Mucosa of descending colon (tissue), 3 donors: ENCODE results near the gene THEM5. TPM values are rescaled to one million over a fixed set of nuclear protein-coding genes. Genes with fewer than 3 reads are reported as not detected.

ENCODE experiments used
- ATAC-seq: fragments of 200-7000 bp; cut with Tn5 transposase; one replicate; pipeline ENCODE4 v1.9.1; 2020; ENCODE audit warnings: mild to moderate bottlenecking, moderate library complexity
- DNase-seq, 3 donors: peaks; one replicate each; pipeline ENCODE4 v3.0.0-alpha.2; 2020
- H3K36me3 ChIP-seq: fragments of 200-600 bp; one replicate; pipeline ENCODE4 v1.8.0; 2021; ENCODE audit warnings: low read depth, mild to moderate bottlenecking
- H3K4me1 ChIP-seq: fragments of 200-600 bp; one replicate; pipeline ENCODE4 v1.8.0; 2021; ENCODE audit warnings: low read depth, mild to moderate bottlenecking
- H3K4me3 ChIP-seq: fragments of 200-600 bp; one replicate; pipeline ENCODE4 v1.8.0; 2021; ENCODE audit warnings: mild to moderate bottlenecking
- H3K9me3 ChIP-seq: fragments of 200-600 bp; one replicate; pipeline ENCODE4 v1.8.0; 2021; ENCODE audit warnings: mild to moderate bottlenecking
- intact Hi-C, 2 donors: fragments of 100-400 bp; cut with DNase I in 1 of 2; cut with micrococcal nuclease in 1 of 2; formaldehyde crosslinking; loops; one replicate each; pipeline versions ENCODE4 v1.11.0 to v1.11.1; 2022; cut with DNase I, micrococcal nuclease
- total RNA-seq, 3 donors: library from RNA; stranded (reverse); fragmentation: NEBNext Ultra II Directional in 2 of 3; extraction: Animal tissue kit (Norgen Biotek cat#: 25700) in 2 of 3; gene quantifications; one replicate each; pipeline versions ENCODE4 v1.2.1 to v1.2.4, GENCODE V29; 2021 to 2023
- TF ChIP-seq, protein P1 (sequence below): fragments of 200-600 bp; IDR thresholded peaks from one replicate; pipeline ENCODE4 v1.8.0; 2022; ENCODE audit warnings: antibody characterized with exemption, mild to moderate bottlenecking
- donor health status: DM: no; HTN: no; CAD: no; lungs with moderate emphysema.
- donor health status: DM: no; HTN: no; CAD: no.
- donor health status: DM: no; HTN: yes; CAD: no.

Gene THEM5
- total RNA-seq, 3 donors from 2014 or later, result not detected

GRCh38 chr1:151846686-151847237 is 6.8 kb downstream of the THEM5 start:
- H3K9me3 ChIP-seq, result no peaks in the 10 kb centered on the region
- no peak overlapping the region for H3K4me3 ChIP-seq
- TF ChIP-seq, protein P1, sequence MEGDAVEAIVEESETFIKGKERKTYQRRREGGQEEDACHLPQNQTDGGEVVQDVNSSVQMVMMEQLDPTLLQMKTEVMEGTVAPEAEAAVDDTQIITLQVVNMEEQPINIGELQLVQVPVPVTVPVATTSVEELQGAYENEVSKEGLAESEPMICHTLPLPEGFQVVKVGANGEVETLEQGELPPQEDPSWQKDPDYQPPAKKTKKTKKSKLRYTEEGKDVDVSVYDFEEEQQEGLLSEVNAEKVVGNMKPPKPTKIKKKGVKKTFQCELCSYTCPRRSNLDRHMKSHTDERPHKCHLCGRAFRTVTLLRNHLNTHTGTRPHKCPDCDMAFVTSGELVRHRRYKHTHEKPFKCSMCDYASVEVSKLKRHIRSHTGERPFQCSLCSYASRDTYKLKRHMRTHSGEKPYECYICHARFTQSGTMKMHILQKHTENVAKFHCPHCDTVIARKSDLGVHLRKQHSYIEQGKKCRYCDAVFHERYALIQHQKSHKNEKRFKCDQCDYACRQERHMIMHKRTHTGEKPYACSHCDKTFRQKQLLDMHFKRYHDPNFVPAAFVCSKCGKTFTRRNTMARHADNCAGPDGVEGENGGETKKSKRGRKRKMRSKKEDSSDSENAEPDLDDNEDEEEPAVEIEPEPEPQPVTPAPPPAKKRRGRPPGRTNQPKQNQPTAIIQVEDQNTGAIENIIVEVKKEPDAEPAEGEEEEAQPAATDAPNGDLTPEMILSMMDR, result no peak
- no peaks in the 10 kb centered on the region for H3K36me3 ChIP-seq
- no peak for DNase-seq
- H3K4me1 ChIP-seq, result no peaks in the 10 kb centered on the region
- intact Hi-C loops, result no loop called here
- ATAC-seq, result no peak

DNA sequence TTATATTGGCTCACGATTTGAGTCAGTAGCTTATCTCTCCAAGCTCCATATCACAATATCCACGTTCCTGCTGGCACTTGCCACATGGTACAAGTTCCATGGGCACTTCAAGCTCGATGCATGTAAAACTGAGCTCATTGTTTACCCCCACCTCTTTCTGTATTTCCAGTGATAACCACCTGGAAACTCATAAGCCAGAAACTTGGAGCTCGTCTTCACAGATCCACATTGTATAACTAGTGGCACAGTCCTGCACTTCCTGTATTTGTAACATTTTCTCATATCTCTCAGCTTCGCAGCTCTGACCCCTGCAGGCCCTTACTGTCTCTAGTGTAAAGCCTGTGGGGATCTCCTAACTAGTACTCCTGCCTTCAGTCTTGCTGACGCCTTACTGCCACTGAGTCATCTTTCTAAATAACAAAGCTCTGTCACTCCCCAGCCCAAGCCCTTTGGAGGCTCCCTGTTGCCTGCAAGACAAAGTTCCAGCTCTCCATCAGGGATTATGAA is 7.4 kb downstream of the THEM5 start:
- intact Hi-C loops, result no loop called here
- DNase-seq, result no peak
- peak; percentile 29 for ATAC-seq
- Histone ChIP-seq H3K4me1 (no peaks in the 10 kb centered on the region), H3K4me3 (no peak overlapping the region), H3K36me3 (no peaks in the 10 kb centered on the region), H3K9me3 (no peaks in the 10 kb centered on the region)
- TF ChIP-seq, protein P1, result no peak

- TF ChIP-seq, protein P1, result no peak
- no peaks in the 10 kb centered on the region for H3K36me3 ChIP-seq
- H3K9me3 ChIP-seq, result no peaks in the 10 kb centered on the region
- no peaks in the 10 kb centered on the region for H3K4me1 ChIP-seq
- intact Hi-C loops, result no loop called here
- no peak for DNase-seq
- no peak for ATAC-seq
- H3K4me3 ChIP-seq, result no peak overlapping the region
Measured at GRCh38 chr1:151843398-151843797, 10.1 kb downstream of the THEM5 start.

DNA sequence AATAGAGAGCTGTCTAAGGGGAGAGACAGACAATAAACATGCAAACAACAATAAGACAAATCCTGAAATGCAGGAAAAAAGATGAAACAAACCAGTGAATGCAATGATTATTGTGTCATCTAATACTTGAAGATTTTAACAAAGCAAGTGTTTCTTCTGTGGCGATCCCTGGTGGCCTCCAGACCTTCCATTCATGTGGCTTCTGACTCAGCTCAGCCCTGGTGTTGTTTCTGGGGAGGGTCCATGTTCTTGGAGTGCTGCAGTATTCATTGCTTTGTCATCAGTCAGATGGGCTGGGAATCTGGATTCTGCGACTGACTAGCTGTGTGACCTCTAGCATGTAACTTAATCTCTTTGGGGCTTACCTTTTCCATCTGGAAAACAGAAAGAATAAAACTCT is 12.4 kb downstream of the THEM5 start:
- DNase-seq, result no peak

GRCh38 chr1:151840421-151840820 is 13.1 kb downstream of the THEM5 start:
- H3K4me1 ChIP-seq, result no peaks in the 10 kb centered on the region
- TF ChIP-seq, protein P1, result no peak
- no peak for DNase-seq

More for the DNA sequence above, 12.4 kb downstream of the THEM5 start:
- intact Hi-C loops, result no loop called here
- no peak overlapping the region for H3K4me3 ChIP-seq
- no peak for ATAC-seq
- TF ChIP-seq, protein P1, result no peak
- H3K36me3 ChIP-seq, result no peaks in the 10 kb centered on the region
- no peaks in the 10 kb centered on the region for H3K4me1 ChIP-seq
- no peaks in the 10 kb centered on the region for H3K9me3 ChIP-seq

More at GRCh38 chr1:151840421-151840820, 13.1 kb downstream of the THEM5 start:
- no peak for ATAC-seq
- no peak overlapping the region for H3K4me3 ChIP-seq
- intact Hi-C loops, result no loop called here
- no peaks in the 10 kb centered on the region for H3K36me3 ChIP-seq
- no peaks in the 10 kb centered on the region for H3K9me3 ChIP-seq
